Measurements from ENCODE around the gene SLC39A2.

The SLC39A2 gene

GRCh38 chr14:21047378-21047781 is 48.3 kb downstream of the SLC39A2 start:
- DNase-seq (ENCODE audit: low read depth) = no peak

- DNase-seq (ENCODE audit: low read depth) = no peak
Observed at GRCh38 chr14:21048638-21049037, 49.5 kb downstream of the SLC39A2 start.

GRCh38 chr14:21049271-21049673 is 50.2 kb downstream of the SLC39A2 start:
- DNase-seq (ENCODE audit: low read depth) = no peak

- DNase-seq (ENCODE audit: low read depth) = no peak
Observed at GRCh38 chr14:21050597-21050996, 51.5 kb downstream of the SLC39A2 start.

Data from stromal cell of bone marrow (primary cell).